Trophoblast cell (in vitro differentiated cells and primary cell): ENCODE measurements around the gene THOC2.

Experiments used
- DNase-seq, 2 donors: peaks; one replicate each; pipeline ENCODE4 v3.0.0-alpha.2; 2016
- H2AFZ ChIP-seq: 2 replicates; pipeline ENCODE4 v1.6.1; 2013; ENCODE audit warnings: low read length, moderate library complexity, mild to moderate bottlenecking; ENCODE audit not compliant: insufficient read depth, poor library complexity
- H2AK5ac ChIP-seq: 2 replicates; pipeline ENCODE4 v1.6.1; 2013; ENCODE audit warnings: mild to moderate bottlenecking, low read length
- H2BK120ac ChIP-seq: 2 replicates; pipeline ENCODE4 v1.6.1; 2013; ENCODE audit warnings: low read length, mild to moderate bottlenecking, moderate library complexity; ENCODE audit not compliant: insufficient read depth, poor library complexity
- H2BK12ac ChIP-seq: 2 replicates; pipeline ENCODE4 v1.6.1; 2013; ENCODE audit warnings: mild to moderate bottlenecking, low read length, moderate library complexity
- H2BK5ac ChIP-seq: 2 replicates; pipeline ENCODE4 v1.6.1; 2013; ENCODE audit warnings: low read length, low read depth, moderate library complexity, mild to moderate bottlenecking; ENCODE audit not compliant: poor library complexity
- H3K14ac ChIP-seq: 2 replicates; pipeline ENCODE4 v1.6.1; 2013; ENCODE audit warnings: mild to moderate bottlenecking, low read length
- H3K18ac ChIP-seq: 2 replicates; pipeline ENCODE4 v1.6.1; 2013; ENCODE audit warnings: mild to moderate bottlenecking, low read length
- H3K23ac ChIP-seq: 2 replicates; pipeline ENCODE4 v1.6.1; 2013; ENCODE audit warnings: low read length
- H3K27ac ChIP-seq: 2 replicates; pipeline ENCODE4 v1.5.1; 2013; ENCODE audit warnings: low read depth, mild to moderate bottlenecking, inconsistent platforms, low read length, moderate library complexity
- H3K27me3 ChIP-seq: 2 replicates; pipeline ENCODE4 v1.6.1; 2013; ENCODE audit warnings: inconsistent platforms, mild to moderate bottlenecking, low read length, moderate library complexity; ENCODE audit not compliant: insufficient read depth
- H3K36me3 ChIP-seq, 2 experiments: 1 replicate in 1 of 2; 2 replicates in 1 of 2; pipeline ENCODE4 v1.6.1; 2013; ENCODE audit warnings: low read length in 2 of 2, mild to moderate bottlenecking in 2 of 2, moderate library complexity in 1 of 2; ENCODE audit not compliant: insufficient read depth in 2 of 2, control insufficient read depth in 1 of 2
- H3K4ac ChIP-seq: 2 replicates; pipeline ENCODE4 v1.6.1; 2013; ENCODE audit warnings: low read depth, mild to moderate bottlenecking, low read length, moderate library complexity
- H3K4me1 ChIP-seq, 2 experiments: 1 replicate in 1 of 2; 2 replicates in 1 of 2; pipeline ENCODE4 v1.6.1; 2013; ENCODE audit warnings: low read length in 2 of 2, mild to moderate bottlenecking in 2 of 2, moderate library complexity in 1 of 2; ENCODE audit not compliant: insufficient read depth in 2 of 2, control insufficient read depth in 1 of 2
- H3K4me2 ChIP-seq: 2 replicates; pipeline ENCODE4 v1.6.1; 2013; ENCODE audit warnings: inconsistent platforms, mild to moderate bottlenecking, low read length, moderate library complexity
- H3K4me3 ChIP-seq: 2 replicates; pipeline ENCODE4 v1.5.1; 2013; ENCODE audit warnings: mild to moderate bottlenecking, low read depth, low read length, inconsistent platforms
- H3K79me1 ChIP-seq: one replicate; pipeline ENCODE4 v1.6.1; 2013; ENCODE audit warnings: low read length
- H3K79me2 ChIP-seq: 2 replicates; pipeline ENCODE4 v1.6.1; 2013; ENCODE audit warnings: low read length, mild to moderate bottlenecking; ENCODE audit not compliant: control insufficient read depth, insufficient read depth, poor library complexity
- H3K9ac ChIP-seq: 2 replicates; pipeline ENCODE4 v1.6.1; 2013; ENCODE audit warnings: mild to moderate bottlenecking, low read length
- H3K9me3 ChIP-seq: 2 replicates; pipeline ENCODE4 v1.6.1; 2013; ENCODE audit warnings: low read depth, mild to moderate bottlenecking, control low read depth, inconsistent platforms, low read length; ENCODE audit not compliant: insufficient read depth
- H4K12ac ChIP-seq: 2 replicates; pipeline ENCODE4 v1.6.1; 2013; ENCODE audit warnings: low read depth, mild to moderate bottlenecking, low read length, moderate library complexity
- H4K8ac ChIP-seq: 2 replicates; pipeline ENCODE4 v1.6.1; 2013; ENCODE audit warnings: low read depth, mild to moderate bottlenecking, low read length, moderate library complexity
- H4K91ac ChIP-seq: one replicate; pipeline ENCODE4 v1.6.1; 2013; ENCODE audit warnings: low read depth, mild to moderate bottlenecking, low read length, moderate library complexity
- WGBS: extraction: QIAGEN DNeasy Blood & Tissue Kit; methylation state at CpG from one replicate; pipeline ENCODE4 v1.1.7; 2013; ENCODE audit warnings: missing lambda C conversion rate; ENCODE audit not compliant: insufficient read length, insufficient coverage; ENCODE audit errors: extremely low coverage; 5-methylcytosine and 5-hydroxymethylcytosine counted together

THOC2 gene

DNA sequence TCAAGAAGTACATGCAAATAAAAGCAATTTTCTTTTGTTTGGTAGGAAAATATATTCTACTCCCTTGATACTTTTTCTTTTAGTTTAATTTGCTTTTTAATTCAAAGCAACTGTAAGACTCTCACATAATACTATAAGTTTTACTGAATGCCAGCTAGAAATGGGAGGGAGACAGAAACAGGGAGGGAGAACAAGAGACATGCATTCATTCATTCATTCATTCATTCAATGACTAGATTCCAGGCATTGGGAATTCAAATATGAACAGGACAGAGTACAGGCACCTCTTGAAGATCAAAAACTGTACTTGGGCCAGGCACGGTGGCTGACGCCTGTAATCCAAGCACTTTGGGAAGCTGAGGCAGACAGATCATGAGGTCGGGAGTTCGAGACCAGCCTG lies 85.6 kb downstream of the THOC2 start:
- Histone ChIP-seq H2AK5ac (no peak overlapping the region), H4K8ac (no peak overlapping the region), H2BK5ac (no peak overlapping the region), H3K18ac (no peak overlapping the region), H3K9ac (no peak overlapping the region), H3K79me1 (no peaks in the 10 kb centered on the region), H3K9me3 (no peaks in the 10 kb centered on the region), H3K4ac (no peak overlapping the region), H4K12ac (no peak overlapping the region), H3K14ac (no peak overlapping the region), H3K27ac (no peak overlapping the region), H2BK12ac (no peak overlapping the region), H3K4me3 (no peak overlapping the region), H2AFZ (no peak overlapping the region), H3K23ac (no peak overlapping the region), H3K4me1 (peaks cover 4% of the 10 kb centered on the region in 2 experiments), H4K91ac (no peak overlapping the region), H2BK120ac (no peak overlapping the region), H3K4me2 (no peak overlapping the region), H3K79me2 (no peaks in the 10 kb centered on the region), H3K36me3 (no peaks in the 10 kb centered on the region), H3K27me3 (no peaks in the 10 kb centered on the region)
- WGBS, result no CpG with 5 or more reads among the region's 4 CpGs
- no peak for DNase-seq

DNA sequence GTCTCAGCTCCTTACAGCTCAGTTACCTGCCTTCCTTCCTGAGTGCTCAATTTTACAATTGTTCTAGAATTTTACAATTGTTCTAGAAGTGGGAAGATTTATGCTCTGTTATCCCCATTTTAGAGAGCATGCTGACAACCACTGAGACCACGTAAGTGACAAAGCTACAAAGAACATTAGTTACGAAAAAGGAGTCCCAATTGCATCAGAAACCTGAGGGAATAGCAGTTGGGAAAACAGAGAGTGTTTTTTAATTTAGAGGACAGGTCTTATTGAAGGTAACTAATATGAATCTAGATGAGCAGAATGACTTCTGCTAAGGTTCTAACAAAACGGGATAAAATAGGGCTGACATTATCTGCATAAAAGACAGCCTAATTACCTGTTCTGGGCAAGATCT lies 103.3 kb downstream of the THOC2 start:
- no peak overlapping the region for H3K14ac ChIP-seq
- no peak overlapping the region for H2BK5ac ChIP-seq
- no peak overlapping the region for H2AFZ ChIP-seq
- H3K4me3 ChIP-seq, result no peak overlapping the region
- no peaks in the 10 kb centered on the region for H3K27me3 ChIP-seq
- no peak overlapping the region for H2BK120ac ChIP-seq
- H3K79me1 ChIP-seq, result no peaks in the 10 kb centered on the region
- H3K79me2 ChIP-seq, result no peaks in the 10 kb centered on the region
- no peak overlapping the region for H2BK12ac ChIP-seq
- no peaks in the 10 kb centered on the region for H3K9me3 ChIP-seq
- H3K4me2 ChIP-seq, result no peak overlapping the region
- no peak overlapping the region for H3K4ac ChIP-seq
- no peak overlapping the region for H4K12ac ChIP-seq
- H3K4me1 ChIP-seq, result peaks cover 0 to 2% of the 10 kb centered on the region in 2 experiments
- no peak for DNase-seq
- H3K23ac ChIP-seq, result no peak overlapping the region
- H3K9ac ChIP-seq, result no peak overlapping the region
- WGBS, result no CpG with 5 or more reads among the region's 3 CpGs
- H4K91ac ChIP-seq, result no peak overlapping the region
- H3K27ac ChIP-seq, result no peak overlapping the region
- no peak overlapping the region for H3K18ac ChIP-seq
- H3K36me3 ChIP-seq, result peaks cover 0 to 2% of the 10 kb centered on the region in 2 experiments
- no peak overlapping the region for H2AK5ac ChIP-seq
- H4K8ac ChIP-seq, result no peak overlapping the region

DNA sequence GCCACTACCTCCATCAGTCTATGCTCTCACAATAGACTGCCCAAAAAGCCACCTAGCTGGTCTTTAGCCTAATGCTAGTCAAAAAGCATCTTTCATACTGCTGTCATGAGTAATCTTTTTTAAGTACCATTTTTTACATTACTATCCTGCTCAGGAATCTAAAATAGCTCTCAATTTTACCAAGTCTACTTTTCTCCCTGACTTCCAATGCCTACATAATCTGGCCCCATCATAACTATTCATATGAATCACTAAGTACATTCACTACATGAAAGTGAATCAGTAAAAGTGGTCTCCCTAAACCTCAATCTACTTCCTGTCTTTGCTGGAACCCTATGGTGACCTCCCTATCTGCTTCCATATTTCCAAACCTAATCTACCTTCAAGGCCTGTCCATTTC lies 105.9 kb downstream of the THOC2 start:
- peak in 1 of 2 donors; percentile 52 for DNase-seq
- H3K79me1 ChIP-seq, result no peaks in the 10 kb centered on the region
- H3K4ac ChIP-seq, result no peak overlapping the region
- H4K8ac ChIP-seq, result no peak overlapping the region
- no peak overlapping the region for H3K23ac ChIP-seq
- H3K9me3 ChIP-seq, result no peaks in the 10 kb centered on the region
- H3K4me3 ChIP-seq, result no peak overlapping the region
- no peak overlapping the region for H2AFZ ChIP-seq
- H2AK5ac ChIP-seq, result no peak overlapping the region
- no peak overlapping the region for H2BK5ac ChIP-seq
- no peak overlapping the region for H4K12ac ChIP-seq
- no peak overlapping the region for H3K14ac ChIP-seq
- H3K4me2 ChIP-seq, result no peak overlapping the region
- H3K79me2 ChIP-seq, result no peaks in the 10 kb centered on the region
- H2BK120ac ChIP-seq, result no peak overlapping the region
- peaks cover 2 to 3% of the 10 kb centered on the region in 2 experiments for H3K36me3 ChIP-seq
- H3K18ac ChIP-seq, result no peak overlapping the region
- H3K27ac ChIP-seq, result no peak overlapping the region
- no peaks in the 10 kb centered on the region for H3K27me3 ChIP-seq
- H4K91ac ChIP-seq, result no peak overlapping the region
- no peak overlapping the region for H2BK12ac ChIP-seq
- no peak overlapping the region for H3K9ac ChIP-seq
- H3K4me1 ChIP-seq, result peaks cover 0 to 2% of the 10 kb centered on the region in 2 experiments

DNA sequence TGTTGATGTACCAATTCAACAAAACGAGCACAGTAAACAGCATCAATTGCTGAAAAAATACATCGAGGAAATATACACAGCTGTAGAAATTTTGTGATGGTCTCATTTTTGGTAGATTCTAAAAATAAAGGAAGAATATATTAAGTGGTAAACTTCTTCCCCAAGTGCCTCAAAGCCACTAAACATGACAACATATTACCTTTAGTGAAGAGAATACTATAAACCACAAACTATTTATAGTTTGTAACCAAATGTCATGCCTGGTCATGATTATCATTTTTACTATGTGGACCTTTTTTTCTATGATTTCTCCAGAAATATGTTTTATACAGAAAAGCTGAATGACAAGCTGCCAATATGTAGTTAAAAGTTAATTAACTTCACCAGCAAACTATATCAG lies 106.9 kb downstream of the THOC2 start:
- Histone ChIP-seq H3K4ac (no peak overlapping the region), H2BK5ac (no peak overlapping the region), H3K27me3 (no peaks in the 10 kb centered on the region), H3K79me2 (no peaks in the 10 kb centered on the region), H3K27ac (no peak overlapping the region), H2AFZ (no peak overlapping the region), H3K14ac (no peak overlapping the region), H3K36me3 (peaks cover 2 to 4% of the 10 kb centered on the region in 2 experiments), H3K4me1 (peaks cover 0 to 1% of the 10 kb centered on the region in 2 experiments), H2AK5ac (no peak overlapping the region), H3K18ac (no peak overlapping the region), H4K12ac (no peak overlapping the region), H3K79me1 (no peaks in the 10 kb centered on the region), H3K9ac (no peak overlapping the region), H2BK120ac (no peak overlapping the region), H3K4me3 (no peak overlapping the region), H4K91ac (no peak overlapping the region), H3K4me2 (no peak overlapping the region), H3K23ac (no peak overlapping the region), H3K9me3 (no peaks in the 10 kb centered on the region), H4K8ac (no peak overlapping the region), H2BK12ac (no peak overlapping the region)
- no peak for DNase-seq
- no CpG with 5 or more reads among the region's 2 CpGs for WGBS
